Subcutaneous abdominal adipose tissue (tissue), 5 donors: ENCODE results near the gene LCE6A.

Source experiments
- H3K27ac ChIP-seq: one replicate; pipeline ENCODE4 v1.7.0; 2013; ENCODE audit warnings: low read depth, mild to moderate bottlenecking, inconsistent platforms, low read length, moderate library complexity
- H3K27me3 ChIP-seq, 5 donors: one replicate each; pipeline ENCODE4 v1.7.0; 2013; ENCODE audit warnings: low read length in 5 of 5, inconsistent platforms in 1 of 5; ENCODE audit not compliant: control insufficient read depth in 5 of 5, insufficient read depth in 4 of 5
- H3K36me3 ChIP-seq, 5 donors: one replicate each; pipeline ENCODE4 v1.7.0; 2013; ENCODE audit warnings: low read length in 5 of 5; ENCODE audit not compliant: control insufficient read depth in 5 of 5, insufficient read depth in 5 of 5
- H3K4me1 ChIP-seq, 5 donors: one replicate each; pipeline ENCODE4 v1.7.0; 2013; ENCODE audit warnings: low read length in 5 of 5, mild to moderate bottlenecking in 3 of 5, moderate library complexity in 1 of 5; ENCODE audit not compliant: control insufficient read depth in 5 of 5, insufficient read depth in 5 of 5
- H3K4me3 ChIP-seq, 5 donors: one replicate each; pipeline ENCODE4 v1.7.0; 2013; ENCODE audit warnings: low read length in 5 of 5, low read depth in 1 of 5
- H3K9ac ChIP-seq, 5 donors: one replicate each; pipeline ENCODE4 v1.7.0; 2013; ENCODE audit warnings: low read length in 5 of 5, mild to moderate bottlenecking in 4 of 5, moderate library complexity in 3 of 5
- H3K9me3 ChIP-seq, 5 donors: one replicate each; pipeline ENCODE4 v1.7.0; 2013; ENCODE audit warnings: low read length in 5 of 5; ENCODE audit not compliant: control insufficient read depth in 5 of 5
- donor health status: healthy.
- donor health status: healthy.
- donor health status: healthy.
- donor health status: healthy.
- donor health status: healthy.

Gene LCE6A

GRCh38 chr1:152842556-152842955, at the start of gene LCE6A:
Gene LCE6A, plus strand, starts transcription at chr1:152842856. Its CDS starts 665 bp downstream, at chr1:152843521.
- Histone ChIP-seq H3K4me3 (no peak within 1 kb of the TSS), H3K36me3 (no peaks in the 10 kb centered on the region), H3K4me1 (no peaks in the 10 kb centered on the region), H3K27me3 (no peaks in the 10 kb centered on the region), H3K9me3 (no peaks in the 10 kb centered on the region), H3K27ac (no peak within 1 kb of the TSS), H3K9ac (no peak within 1 kb of the TSS)

- no peak overlapping the region for H3K27ac ChIP-seq
- H3K9me3 ChIP-seq, result no peaks in the 10 kb centered on the region
- H3K9ac ChIP-seq, result no peak overlapping the region
- H3K4me3 ChIP-seq, result no peak overlapping the region
- H3K36me3 ChIP-seq, result no peaks in the 10 kb centered on the region
- H3K4me1 ChIP-seq, result no peaks in the 10 kb centered on the region
- peaks cover 0 to 8% (median 0%) of the 10 kb centered on the region in 5 donors for H3K27me3 ChIP-seq
These were observed 47.0 kb upstream of the LCE6A start for GRCh38 chr1:152795686-152796085.

- Histone ChIP-seq H3K27me3 (peaks cover 0 to 8% (median 0%) of the 10 kb centered on the region in 5 donors), H3K9me3 (no peaks in the 10 kb centered on the region), H3K9ac (no peak within 1 kb of the TSS), H3K36me3 (no peaks in the 10 kb centered on the region), H3K27ac (no peak within 1 kb of the TSS), H3K4me1 (no peaks in the 10 kb centered on the region), H3K4me3 (no peak within 1 kb of the TSS)
These were observed 46.2 kb upstream of the LCE6A start, which contains the start of gene LCE1D for GRCh38 chr1:152796421-152796820. Gene LCE1D, plus strand, starts transcription at chr1:152796721. Its CDS starts 1,074 bp downstream, at chr1:152797795.

- no peaks in the 10 kb centered on the region for H3K9me3 ChIP-seq
These were observed 41.3 kb upstream of the LCE6A start for GRCh38 chr1:152801333-152801732.

GRCh38 chr1:152806576-152806975, 36.1 kb upstream of the LCE6A start, which contains the start of gene LCE1C:
Gene LCE1C, minus strand, starts transcription at chr1:152806651. Its CDS starts 1,173 bp downstream, at chr1:152805478.
- Histone ChIP-seq H3K27ac (no peak within 1 kb of the TSS), H3K9me3 (no peaks in the 10 kb centered on the region)

More at GRCh38 chr1:152801333-152801732, 41.3 kb upstream of the LCE6A start:
- H3K36me3 ChIP-seq, result no peaks in the 10 kb centered on the region
- no peak overlapping the region for H3K4me3 ChIP-seq
- H3K27ac ChIP-seq, result no peak overlapping the region
- no peak overlapping the region for H3K9ac ChIP-seq
- peaks cover 0 to 7% (median 0%) of the 10 kb centered on the region in 5 donors for H3K27me3 ChIP-seq
- no peaks in the 10 kb centered on the region for H3K4me1 ChIP-seq

GRCh38 chr1:152811050-152811449, 31.6 kb upstream of the LCE6A start:
- H3K36me3 ChIP-seq, result no peaks in the 10 kb centered on the region
- no peaks in the 10 kb centered on the region for H3K4me1 ChIP-seq
- no peaks in the 10 kb centered on the region for H3K9me3 ChIP-seq
- H3K4me3 ChIP-seq, result no peak overlapping the region
- H3K27me3 ChIP-seq, result no peaks in the 10 kb centered on the region
- H3K9ac ChIP-seq, result no peak overlapping the region
- H3K27ac ChIP-seq, result no peak overlapping the region

More at GRCh38 chr1:152806576-152806975, 36.1 kb upstream of the LCE6A start, which contains the start of gene LCE1C:
- H3K36me3 ChIP-seq, result no peaks in the 10 kb centered on the region
- H3K9ac ChIP-seq, result no peak within 1 kb of the TSS
- H3K4me3 ChIP-seq, result no peak within 1 kb of the TSS
- H3K4me1 ChIP-seq, result no peaks in the 10 kb centered on the region
- H3K27me3 ChIP-seq, result no peaks in the 10 kb centered on the region

GRCh38 chr1:152811671-152812070, 31.0 kb upstream of the LCE6A start, which contains the start of gene LCE1B:
Gene LCE1B, plus strand, starts transcription at chr1:152811971. Its CDS starts 476 bp downstream, at chr1:152812447.
- H3K9ac ChIP-seq, result no peak within 1 kb of the TSS
- H3K27ac ChIP-seq, result no peak within 1 kb of the TSS
- H3K4me3 ChIP-seq, result no peak within 1 kb of the TSS
- no peaks in the 10 kb centered on the region for H3K9me3 ChIP-seq
- no peaks in the 10 kb centered on the region for H3K36me3 ChIP-seq
- H3K27me3 ChIP-seq, result no peaks in the 10 kb centered on the region
- no peaks in the 10 kb centered on the region for H3K4me1 ChIP-seq

- Histone ChIP-seq H3K4me1 (no peaks in the 10 kb centered on the region), H3K36me3 (no peaks in the 10 kb centered on the region), H3K4me3 (no peak overlapping the region), H3K9ac (no peak overlapping the region), H3K27ac (no peak overlapping the region), H3K27me3 (no peaks in the 10 kb centered on the region), H3K9me3 (no peaks in the 10 kb centered on the region)
These were observed 25.3 kb upstream of the LCE6A start for GRCh38 chr1:152817309-152817708.

- Histone ChIP-seq H3K4me3 (no peak overlapping the region), H3K4me1 (no peaks in the 10 kb centered on the region), H3K9ac (no peak overlapping the region), H3K9me3 (peaks cover 0 to 3% (median 0%) of the 10 kb centered on the region in 5 donors), H3K36me3 (no peaks in the 10 kb centered on the region), H3K27me3 (peaks cover 0 to 4% (median 0%) of the 10 kb centered on the region in 5 donors), H3K27ac (no peak overlapping the region)
These were observed 19.4 kb upstream of the LCE6A start for GRCh38 chr1:152823294-152823693.

- H3K4me3 ChIP-seq, result no peak overlapping the region
- no peak overlapping the region for H3K27ac ChIP-seq
- H3K9ac ChIP-seq, result no peak overlapping the region
- H3K27me3 ChIP-seq, result peaks cover 0 to 4% (median 0%) of the 10 kb centered on the region in 5 donors
- peaks cover 0 to 3% (median 0%) of the 10 kb centered on the region in 5 donors for H3K9me3 ChIP-seq
- H3K4me1 ChIP-seq, result no peaks in the 10 kb centered on the region
- H3K36me3 ChIP-seq, result no peaks in the 10 kb centered on the region
These were observed 17.7 kb upstream of the LCE6A start for GRCh38 chr1:152824964-152825363.
